HepG2 (cell line): ENCODE results near the gene FBXO11. TPM values are rescaled to one million over a fixed set of nuclear protein-coding genes. Genes with fewer than 3 reads are reported as not detected.
A peak's percentile ranks its signal among the peaks of the same experiment; 100 is the strongest.

Experiments used
- FOSL2 ChIP-seq: sonication (generic); formaldehyde crosslinking; IDR thresholded peaks from 2 replicates; pipeline ENCODE4 v1.4.0; 2020; ENCODE audit warnings: missing genetic modification reagents
- HNF4A ChIP-seq: sonication (generic); formaldehyde crosslinking; IDR thresholded peaks from 2 replicates; pipeline ENCODE4 v1.4.0; 2020; ENCODE audit warnings: missing genetic modification reagents
- KLF15 ChIP-seq: sonication (generic); formaldehyde crosslinking; IDR thresholded peaks from 2 replicates; pipeline ENCODE4 v1.8.1; 2023; ENCODE audit warnings: borderline replicate concordance, mild to moderate bottlenecking, inconsistent platforms, missing genetic modification reagents, mixed read lengths
- PAX8 ChIP-seq: sonication (generic); formaldehyde crosslinking; IDR thresholded peaks from 2 replicates; pipeline ENCODE4 v1.8.0; 2022; ENCODE audit warnings: mild to moderate bottlenecking, missing genetic modification reagents, borderline replicate concordance
- SALL2 ChIP-seq: sonication (generic); formaldehyde crosslinking; IDR thresholded peaks from 2 replicates; pipeline ENCODE4 v1.8.1; 2023; ENCODE audit warnings: mild to moderate bottlenecking, missing genetic modification reagents, inconsistent platforms
- XRCC5 ChIP-seq: fragments of 200-400 bp; formaldehyde crosslinking; optimal IDR thresholded peaks from 2 replicates; pipeline ENCODE3; 2017; ENCODE audit warnings: mild to moderate bottlenecking, low read length
- ZNF558 ChIP-seq: sonication (generic); formaldehyde crosslinking; IDR thresholded peaks from 2 replicates; pipeline ENCODE4 v1.9.0; 2022; ENCODE audit warnings: mild to moderate bottlenecking, missing genetic modification reagents, borderline replicate concordance
- ZNF564 ChIP-seq: sonication (generic); formaldehyde crosslinking; IDR thresholded peaks from 2 replicates; pipeline ENCODE4 v1.8.1; 2023; ENCODE audit warnings: mild to moderate bottlenecking, missing genetic modification reagents
- ZNF746 ChIP-seq: sonication (generic); formaldehyde crosslinking; IDR thresholded peaks from 2 replicates; pipeline ENCODE4 v1.8.0; 2022; ENCODE audit warnings: mild to moderate bottlenecking, missing genetic modification reagents
- polyA plus RNA-seq, 8 experiments: library from polyadenylated mRNA; depleted of rRNA in 3 of 8; stranded (reverse) in 7 of 8; unstranded in 1 of 8; fragments of >200 nt; fragmentation: Illumina TruSeq in 4 of 8; extraction: Trizol in 4 of 8; gene quantifications; 2 replicates each; pipeline versions ENCODE4 v1.2.1 to v1.2.3, GENCODE V29; 2011 to 2016; ENCODE audit warnings: low read depth in 4 of 8, missing spikeins in 1 of 8, mixed read lengths in 1 of 8; ENCODE audit not compliant: insufficient read depth in 1 of 8
- total RNA-seq, 5 experiments: library from RNA; depleted of rRNA; stranded (reverse); fragments of >200 nt; fragmentation: Illumina TruSeq; extraction: Trizol; gene quantifications; 2 replicates each; pipeline ENCODE4 v1.2.3, GENCODE V29; 2016; ENCODE audit warnings: low read depth in 1 of 5
- TF ChIP-seq, protein P1 (sequence below): sonication (generic); formaldehyde crosslinking; IDR thresholded peaks from 2 replicates; pipeline ENCODE4 v1.9.0; 2022; ENCODE audit warnings: missing genetic modification reagents, mild to moderate bottlenecking, borderline replicate concordance
- TF ChIP-seq, protein P2 (sequence below): sonication (generic); formaldehyde crosslinking; IDR thresholded peaks from 2 replicates; pipeline ENCODE4 v1.4.0; 2020; ENCODE audit warnings: missing genetic modification reagents, borderline replicate concordance
- TF ChIP-seq, protein P3 (sequence below): sonication (generic); formaldehyde crosslinking; IDR thresholded peaks from 2 replicates; pipeline ENCODE4 v1.4.0; 2020; ENCODE audit warnings: missing genetic modification reagents
- TF ChIP-seq, protein P4 (sequence below): sonication (generic); formaldehyde crosslinking; IDR thresholded peaks from 2 replicates; pipeline ENCODE4 v1.4.0; 2020; ENCODE audit warnings: missing genetic modification reagents
- TF ChIP-seq, protein P5 (sequence below): sonication (generic); formaldehyde crosslinking; IDR thresholded peaks from 2 replicates; pipeline ENCODE4 v1.4.0; 2020; ENCODE audit warnings: mild to moderate bottlenecking, missing genetic modification reagents

FBXO11 gene
- total and polyA plus RNA-seq, 2 of the 13 experiments (the other 11 are each of a cell fraction or from before 2014, with no cell fraction given), result 27.9 to 47.6 TPM

DNA sequence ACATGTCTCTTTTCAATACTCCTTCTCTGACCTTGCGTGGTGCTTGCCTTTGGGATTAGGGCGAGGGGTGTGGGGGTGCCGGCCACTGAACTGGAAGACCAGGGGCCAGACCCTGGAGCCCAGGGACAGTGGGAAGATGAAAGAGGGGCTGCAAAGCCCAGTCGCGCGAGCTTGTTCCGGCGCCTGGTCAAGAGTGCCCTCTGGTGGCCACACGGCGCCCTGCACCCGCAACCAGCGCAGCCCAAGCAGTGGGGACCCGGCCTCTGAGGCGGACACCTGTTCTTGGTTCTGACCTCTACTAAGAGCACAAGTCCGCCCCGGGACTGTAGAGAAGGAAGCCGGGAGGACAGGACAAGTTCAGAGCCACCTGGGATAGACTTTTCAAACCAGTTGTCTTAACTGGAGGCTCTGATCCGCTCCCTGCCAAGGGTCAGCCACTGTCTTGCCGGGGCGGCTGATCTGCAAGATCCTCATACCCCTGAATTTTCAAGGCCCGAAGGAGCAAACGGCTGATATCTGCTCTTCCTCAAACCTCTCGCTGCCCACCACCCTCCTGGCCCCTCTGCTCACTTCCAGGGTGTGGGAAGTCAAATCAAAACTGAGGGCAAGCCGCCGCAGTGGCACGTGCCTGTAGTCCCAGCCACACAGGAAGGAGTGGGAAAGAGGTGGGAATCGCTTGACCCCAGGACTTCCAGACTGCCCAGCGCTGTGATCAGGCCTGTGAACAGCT, 138.3 kb downstream of the FBXO11 start (continued):
- peak; percentile 5; the same call in 1 of the 2 replicates for TF ChIP-seq HNF4A
- TF ChIP-seq, protein P1, sequence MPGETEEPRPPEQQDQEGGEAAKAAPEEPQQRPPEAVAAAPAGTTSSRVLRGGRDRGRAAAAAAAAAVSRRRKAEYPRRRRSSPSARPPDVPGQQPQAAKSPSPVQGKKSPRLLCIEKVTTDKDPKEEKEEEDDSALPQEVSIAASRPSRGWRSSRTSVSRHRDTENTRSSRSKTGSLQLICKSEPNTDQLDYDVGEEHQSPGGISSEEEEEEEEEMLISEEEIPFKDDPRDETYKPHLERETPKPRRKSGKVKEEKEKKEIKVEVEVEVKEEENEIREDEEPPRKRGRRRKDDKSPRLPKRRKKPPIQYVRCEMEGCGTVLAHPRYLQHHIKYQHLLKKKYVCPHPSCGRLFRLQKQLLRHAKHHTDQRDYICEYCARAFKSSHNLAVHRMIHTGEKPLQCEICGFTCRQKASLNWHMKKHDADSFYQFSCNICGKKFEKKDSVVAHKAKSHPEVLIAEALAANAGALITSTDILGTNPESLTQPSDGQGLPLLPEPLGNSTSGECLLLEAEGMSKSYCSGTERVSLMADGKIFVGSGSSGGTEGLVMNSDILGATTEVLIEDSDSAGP (CRISPR knock-in tag), result peak; percentile 68; the same call in 1 of the 2 replicates
- 0 out of 2 replicates have a peak, but pooled peaks have one; percentile 17 for TF ChIP-seq ZNF746 (CRISPR knock-in tag)
- TF ChIP-seq PAX8 (CRISPR knock-in tag), result no peak
- TF ChIP-seq, protein P2, sequence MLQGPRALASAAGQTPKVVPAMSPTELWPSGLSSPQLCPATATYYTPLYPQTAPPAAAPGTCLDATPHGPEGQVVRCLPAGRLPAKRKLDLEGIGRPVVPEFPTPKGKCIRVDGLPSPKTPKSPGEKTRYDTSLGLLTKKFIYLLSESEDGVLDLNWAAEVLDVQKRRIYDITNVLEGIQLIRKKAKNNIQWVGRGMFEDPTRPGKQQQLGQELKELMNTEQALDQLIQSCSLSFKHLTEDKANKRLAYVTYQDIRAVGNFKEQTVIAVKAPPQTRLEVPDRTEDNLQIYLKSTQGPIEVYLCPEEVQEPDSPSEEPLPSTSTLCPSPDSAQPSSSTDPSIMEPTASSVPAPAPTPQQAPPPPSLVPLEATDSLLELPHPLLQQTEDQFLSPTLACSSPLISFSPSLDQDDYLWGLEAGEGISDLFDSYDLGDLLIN (CRISPR knock-in tag), result no peak
- TF ChIP-seq, protein P3, sequence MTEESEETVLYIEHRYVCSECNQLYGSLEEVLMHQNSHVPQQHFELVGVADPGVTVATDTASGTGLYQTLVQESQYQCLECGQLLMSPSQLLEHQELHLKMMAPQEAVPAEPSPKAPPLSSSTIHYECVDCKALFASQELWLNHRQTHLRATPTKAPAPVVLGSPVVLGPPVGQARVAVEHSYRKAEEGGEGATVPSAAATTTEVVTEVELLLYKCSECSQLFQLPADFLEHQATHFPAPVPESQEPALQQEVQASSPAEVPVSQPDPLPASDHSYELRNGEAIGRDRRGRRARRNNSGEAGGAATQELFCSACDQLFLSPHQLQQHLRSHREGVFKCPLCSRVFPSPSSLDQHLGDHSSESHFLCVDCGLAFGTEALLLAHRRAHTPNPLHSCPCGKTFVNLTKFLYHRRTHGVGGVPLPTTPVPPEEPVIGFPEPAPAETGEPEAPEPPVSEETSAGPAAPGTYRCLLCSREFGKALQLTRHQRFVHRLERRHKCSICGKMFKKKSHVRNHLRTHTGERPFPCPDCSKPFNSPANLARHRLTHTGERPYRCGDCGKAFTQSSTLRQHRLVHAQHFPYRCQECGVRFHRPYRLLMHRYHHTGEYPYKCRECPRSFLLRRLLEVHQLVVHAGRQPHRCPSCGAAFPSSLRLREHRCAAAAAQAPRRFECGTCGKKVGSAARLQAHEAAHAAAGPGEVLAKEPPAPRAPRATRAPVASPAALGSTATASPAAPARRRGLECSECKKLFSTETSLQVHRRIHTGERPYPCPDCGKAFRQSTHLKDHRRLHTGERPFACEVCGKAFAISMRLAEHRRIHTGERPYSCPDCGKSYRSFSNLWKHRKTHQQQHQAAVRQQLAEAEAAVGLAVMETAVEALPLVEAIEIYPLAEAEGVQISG, result peak; percentile 54; the same call in 1 of the 2 replicates
- TF ChIP-seq, protein P4, sequence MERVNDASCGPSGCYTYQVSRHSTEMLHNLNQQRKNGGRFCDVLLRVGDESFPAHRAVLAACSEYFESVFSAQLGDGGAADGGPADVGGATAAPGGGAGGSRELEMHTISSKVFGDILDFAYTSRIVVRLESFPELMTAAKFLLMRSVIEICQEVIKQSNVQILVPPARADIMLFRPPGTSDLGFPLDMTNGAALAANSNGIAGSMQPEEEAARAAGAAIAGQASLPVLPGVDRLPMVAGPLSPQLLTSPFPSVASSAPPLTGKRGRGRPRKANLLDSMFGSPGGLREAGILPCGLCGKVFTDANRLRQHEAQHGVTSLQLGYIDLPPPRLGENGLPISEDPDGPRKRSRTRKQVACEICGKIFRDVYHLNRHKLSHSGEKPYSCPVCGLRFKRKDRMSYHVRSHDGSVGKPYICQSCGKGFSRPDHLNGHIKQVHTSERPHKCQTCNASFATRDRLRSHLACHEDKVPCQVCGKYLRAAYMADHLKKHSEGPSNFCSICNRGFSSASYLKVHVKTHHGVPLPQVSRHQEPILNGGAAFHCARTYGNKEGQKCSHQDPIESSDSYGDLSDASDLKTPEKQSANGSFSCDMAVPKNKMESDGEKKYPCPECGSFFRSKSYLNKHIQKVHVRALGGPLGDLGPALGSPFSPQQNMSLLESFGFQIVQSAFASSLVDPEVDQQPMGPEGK (CRISPR knock-in tag), result 0 out of 2 replicates have a peak, but pooled peaks have one; percentile 22
- peak; percentile 65 for TF ChIP-seq XRCC5
- no peak for TF ChIP-seq KLF15
- TF ChIP-seq, protein P5, sequence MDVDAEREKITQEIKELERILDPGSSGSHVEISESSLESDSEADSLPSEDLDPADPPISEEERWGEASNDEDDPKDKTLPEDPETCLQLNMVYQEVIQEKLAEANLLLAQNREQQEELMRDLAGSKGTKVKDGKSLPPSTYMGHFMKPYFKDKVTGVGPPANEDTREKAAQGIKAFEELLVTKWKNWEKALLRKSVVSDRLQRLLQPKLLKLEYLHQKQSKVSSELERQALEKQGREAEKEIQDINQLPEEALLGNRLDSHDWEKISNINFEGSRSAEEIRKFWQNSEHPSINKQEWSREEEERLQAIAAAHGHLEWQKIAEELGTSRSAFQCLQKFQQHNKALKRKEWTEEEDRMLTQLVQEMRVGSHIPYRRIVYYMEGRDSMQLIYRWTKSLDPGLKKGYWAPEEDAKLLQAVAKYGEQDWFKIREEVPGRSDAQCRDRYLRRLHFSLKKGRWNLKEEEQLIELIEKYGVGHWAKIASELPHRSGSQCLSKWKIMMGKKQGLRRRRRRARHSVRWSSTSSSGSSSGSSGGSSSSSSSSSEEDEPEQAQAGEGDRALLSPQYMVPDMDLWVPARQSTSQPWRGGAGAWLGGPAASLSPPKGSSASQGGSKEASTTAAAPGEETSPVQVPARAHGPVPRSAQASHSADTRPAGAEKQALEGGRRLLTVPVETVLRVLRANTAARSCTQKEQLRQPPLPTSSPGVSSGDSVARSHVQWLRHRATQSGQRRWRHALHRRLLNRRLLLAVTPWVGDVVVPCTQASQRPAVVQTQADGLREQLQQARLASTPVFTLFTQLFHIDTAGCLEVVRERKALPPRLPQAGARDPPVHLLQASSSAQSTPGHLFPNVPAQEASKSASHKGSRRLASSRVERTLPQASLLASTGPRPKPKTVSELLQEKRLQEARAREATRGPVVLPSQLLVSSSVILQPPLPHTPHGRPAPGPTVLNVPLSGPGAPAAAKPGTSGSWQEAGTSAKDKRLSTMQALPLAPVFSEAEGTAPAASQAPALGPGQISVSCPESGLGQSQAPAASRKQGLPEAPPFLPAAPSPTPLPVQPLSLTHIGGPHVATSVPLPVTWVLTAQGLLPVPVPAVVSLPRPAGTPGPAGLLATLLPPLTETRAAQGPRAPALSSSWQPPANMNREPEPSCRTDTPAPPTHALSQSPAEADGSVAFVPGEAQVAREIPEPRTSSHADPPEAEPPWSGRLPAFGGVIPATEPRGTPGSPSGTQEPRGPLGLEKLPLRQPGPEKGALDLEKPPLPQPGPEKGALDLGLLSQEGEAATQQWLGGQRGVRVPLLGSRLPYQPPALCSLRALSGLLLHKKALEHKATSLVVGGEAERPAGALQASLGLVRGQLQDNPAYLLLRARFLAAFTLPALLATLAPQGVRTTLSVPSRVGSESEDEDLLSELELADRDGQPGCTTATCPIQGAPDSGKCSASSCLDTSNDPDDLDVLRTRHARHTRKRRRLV, result no peak
- peak; percentile 26; the same call in 1 of the 2 replicates for TF ChIP-seq FOSL2 (CRISPR knock-in tag)
- peak; percentile 75; the same call in 1 of the 2 replicates for TF ChIP-seq SALL2 (CRISPR knock-in tag)
- no peak for TF ChIP-seq ZNF558 (CRISPR knock-in tag)
- TF ChIP-seq ZNF564 (CRISPR knock-in tag), result no peak
